Fibroblast of skin of right biceps (primary cell): ENCODE measurements around the gene SHMT2.

Experiments
- DNase-seq: peaks from one replicate; pipeline ENCODE4 v3.0.0-alpha.2; 2013

Gene SHMT2

DNA sequence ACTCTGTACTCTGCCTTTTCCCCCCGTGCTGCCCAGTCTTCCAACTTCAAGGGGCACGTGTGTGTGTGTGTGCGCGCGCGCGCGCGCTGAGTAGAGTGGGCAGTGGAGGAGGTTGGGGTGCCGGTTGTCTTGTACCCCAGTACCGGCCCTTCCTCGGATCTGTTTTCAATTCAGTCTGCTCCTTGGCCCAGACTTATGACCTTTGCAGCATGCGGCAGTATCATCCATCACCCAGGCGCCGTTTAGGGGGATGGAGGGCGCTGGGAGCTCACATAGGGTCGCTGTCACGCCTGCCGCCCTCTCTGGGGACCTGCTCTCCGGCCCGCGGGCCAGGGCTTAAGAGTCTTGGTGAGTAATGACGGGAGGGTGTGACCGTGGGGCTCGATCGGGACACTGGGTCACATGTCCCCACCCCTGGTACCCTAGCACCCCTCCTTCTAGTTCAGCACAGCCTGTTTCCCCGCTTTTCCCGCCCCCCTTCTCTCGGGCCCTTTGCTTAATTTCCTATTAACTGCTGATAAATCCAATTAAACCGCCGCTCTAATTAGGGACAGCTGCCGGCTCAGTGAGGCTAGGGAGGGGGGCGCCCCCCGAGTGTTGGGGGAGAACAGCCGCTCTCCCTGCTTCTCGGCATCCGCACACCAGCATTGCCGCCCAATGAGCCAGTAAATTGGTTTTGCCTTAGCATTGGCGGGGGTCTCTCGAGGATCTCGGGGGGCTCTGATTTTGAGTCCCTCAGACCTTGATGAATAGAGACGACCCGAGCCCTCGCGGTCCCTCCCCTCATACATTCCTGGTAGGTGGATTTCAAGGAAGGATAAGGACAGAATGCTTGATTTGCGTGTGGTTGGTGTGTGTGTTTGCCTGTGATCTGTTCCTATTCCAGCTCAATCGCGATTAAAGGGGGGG is 12.1 kb downstream of the SHMT2 start:
- no peak for DNase-seq

- no peak for DNase-seq
Measured at GRCh38 chr12:57242329-57242690, 12.8 kb downstream of the SHMT2 start.

DNA sequence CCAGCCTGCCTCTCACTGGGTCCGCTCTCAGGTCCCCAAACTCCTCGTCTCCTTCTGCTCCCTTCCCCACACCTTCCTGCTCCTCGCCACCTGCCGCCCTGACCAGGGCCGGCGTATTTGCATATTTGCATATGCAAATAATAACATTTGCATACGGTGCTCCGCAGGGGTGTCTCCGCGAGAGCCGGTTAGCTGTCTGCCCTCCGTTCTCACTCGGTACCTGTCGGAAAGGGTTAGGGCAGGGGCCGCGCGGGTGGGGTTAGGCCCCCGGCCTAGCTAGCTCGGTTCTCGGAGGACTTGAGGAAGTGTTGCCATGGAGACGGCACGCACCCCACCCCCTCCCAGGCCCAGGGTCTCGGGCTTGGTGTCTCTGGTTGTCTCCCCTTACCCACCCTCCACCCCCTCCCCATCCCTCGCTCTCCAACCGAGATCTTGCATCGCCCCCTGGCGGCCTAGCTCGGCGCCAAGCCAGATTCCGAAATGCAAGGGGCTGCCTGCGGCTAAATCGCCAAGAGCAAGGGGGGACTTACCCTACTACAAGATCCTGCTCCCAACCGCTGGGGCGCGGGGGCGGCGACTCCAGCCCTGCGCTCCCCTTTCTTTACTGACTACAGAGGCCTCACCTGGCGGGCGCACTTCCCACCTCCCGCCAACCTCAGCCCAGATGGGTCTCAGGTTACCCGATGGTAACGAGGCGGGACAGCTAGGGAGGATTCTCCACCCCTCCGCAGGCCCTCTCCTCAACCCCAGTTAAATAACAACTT is 13.4 kb downstream of the SHMT2 start:
- peak; percentile 56 for DNase-seq

GRCh38 chr12:57243521-57244311 is 14.2 kb downstream of the SHMT2 start:
- DNase-seq: peak; percentile 73

DNA sequence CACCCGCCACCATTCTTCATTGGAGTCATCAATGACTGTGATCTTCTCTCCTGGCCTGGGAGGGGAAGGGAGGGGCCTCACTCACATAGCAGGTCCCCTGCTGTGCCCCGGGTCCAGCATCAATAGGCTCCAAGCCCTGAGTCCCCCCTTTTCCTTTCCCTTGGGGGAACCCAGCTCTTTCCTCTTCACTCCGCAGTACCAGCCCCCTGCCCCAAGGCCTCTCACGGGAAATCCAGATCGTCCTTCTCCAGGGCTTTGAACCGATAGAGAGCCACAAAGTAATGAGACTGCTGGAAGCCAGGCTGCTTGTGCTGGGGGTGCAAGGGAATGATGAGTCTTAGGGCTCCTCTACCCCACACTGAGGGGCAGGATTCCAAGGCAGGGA is 14.8 kb downstream of the SHMT2 start:
- DNase-seq: no peak

- no peak for DNase-seq
Measured at GRCh38 chr12:57247041-57247440, 17.5 kb downstream of the SHMT2 start.

- DNase-seq: no peak
Measured at GRCh38 chr12:57248934-57249742, 19.6 kb downstream of the SHMT2 start.

DNA sequence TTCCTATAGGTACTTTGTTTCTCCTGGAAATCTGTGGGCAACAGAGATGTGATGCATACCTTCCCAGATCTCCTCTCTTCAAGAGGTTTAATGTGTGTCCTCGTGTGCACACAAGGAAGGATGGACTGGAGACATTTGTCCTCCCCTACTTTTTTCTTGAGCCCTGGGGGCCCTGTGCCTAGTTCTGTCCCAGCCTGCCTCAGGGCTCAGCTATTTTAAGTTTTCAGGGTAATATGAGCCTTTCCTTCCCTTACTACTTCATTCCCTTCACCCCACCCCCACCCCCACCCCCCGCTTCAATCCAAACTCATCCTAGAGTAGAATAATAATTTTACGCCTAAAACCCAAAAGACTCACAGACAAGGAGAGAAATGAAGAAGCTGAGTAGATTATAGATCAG is 21.0 kb downstream of the SHMT2 start:
- DNase-seq: no peak

- DNase-seq: no peak
Measured at GRCh38 chr12:57250956-57251355, 21.4 kb downstream of the SHMT2 start, which contains the start of gene STAC3. STAC3 (minus strand) TSS chr12:57251187; CDS start chr12:57249636, 1,551 bp downstream.

- no peak for DNase-seq
Measured at GRCh38 chr12:57254506-57255280, 25.2 kb downstream of the SHMT2 start.

DNA sequence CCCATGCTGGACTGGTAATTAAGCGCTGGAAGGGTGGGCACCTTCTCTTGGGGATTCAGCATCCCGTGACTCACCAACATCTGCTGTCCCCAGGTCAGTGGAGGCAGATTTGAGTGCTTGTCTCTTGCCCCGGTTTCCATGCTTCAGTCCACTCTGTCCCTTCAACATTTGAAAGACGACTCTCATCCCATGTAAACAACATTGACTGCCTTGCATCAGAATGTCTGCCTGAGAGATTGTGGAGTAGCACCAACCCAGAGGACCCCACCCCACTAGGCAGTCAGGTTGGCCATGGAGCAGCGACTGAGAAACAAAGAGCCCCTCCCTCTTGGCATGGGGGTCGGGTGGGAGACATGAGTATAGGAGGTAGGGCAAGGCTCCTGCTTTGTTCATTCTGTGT is 26.4 kb downstream of the SHMT2 start:
- DNase-seq: no peak

DNA sequence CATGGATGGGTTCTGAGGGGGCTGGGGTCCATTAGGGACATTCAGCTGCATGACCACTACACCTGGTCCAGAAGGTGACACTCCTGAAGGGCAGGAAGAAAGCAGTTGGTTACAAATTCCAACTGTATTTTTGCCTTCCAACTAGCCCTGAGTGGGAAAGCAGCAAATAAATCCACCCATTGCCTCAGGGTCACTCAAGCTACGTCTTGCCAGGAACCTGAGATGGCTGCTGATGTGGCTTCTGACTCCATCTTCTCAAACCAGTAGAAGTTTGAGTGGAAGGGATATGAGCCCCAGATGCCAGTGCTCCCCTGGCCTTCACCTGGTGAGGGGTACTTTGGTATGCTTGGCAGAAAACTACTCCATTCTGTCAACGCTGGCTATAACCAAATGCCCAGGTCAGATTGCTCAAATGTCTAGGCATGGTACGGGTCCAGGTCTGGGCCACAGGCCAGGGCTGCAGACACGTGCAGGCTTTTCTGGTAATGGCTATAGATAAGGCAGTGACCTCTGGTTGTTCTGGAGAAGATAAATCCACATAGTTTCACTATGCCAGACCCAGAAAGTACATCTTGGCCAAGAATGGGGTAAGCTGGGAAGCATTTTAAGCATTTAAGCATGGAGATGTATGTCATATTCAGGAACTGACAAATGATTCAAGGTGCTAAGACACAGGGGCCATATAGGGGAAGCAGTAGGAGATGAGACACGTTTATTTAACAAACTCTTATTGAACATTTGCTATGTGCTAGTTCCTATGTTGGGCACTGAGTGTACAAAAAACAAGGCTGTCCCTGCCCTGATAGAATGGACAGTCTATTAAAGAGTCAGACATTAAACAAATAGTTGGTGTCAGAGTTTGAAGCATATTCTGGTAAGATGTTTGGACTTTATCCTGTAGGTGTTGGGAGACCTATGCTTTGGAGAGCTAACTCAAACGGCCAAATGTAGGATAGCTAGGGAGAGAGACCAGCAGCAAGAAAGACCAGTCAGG is 29.8 kb downstream of the SHMT2 start:
- no peak for DNase-seq

- DNase-seq: no peak
Measured at GRCh38 chr12:57260366-57260765, 30.9 kb downstream of the SHMT2 start.

DNA sequence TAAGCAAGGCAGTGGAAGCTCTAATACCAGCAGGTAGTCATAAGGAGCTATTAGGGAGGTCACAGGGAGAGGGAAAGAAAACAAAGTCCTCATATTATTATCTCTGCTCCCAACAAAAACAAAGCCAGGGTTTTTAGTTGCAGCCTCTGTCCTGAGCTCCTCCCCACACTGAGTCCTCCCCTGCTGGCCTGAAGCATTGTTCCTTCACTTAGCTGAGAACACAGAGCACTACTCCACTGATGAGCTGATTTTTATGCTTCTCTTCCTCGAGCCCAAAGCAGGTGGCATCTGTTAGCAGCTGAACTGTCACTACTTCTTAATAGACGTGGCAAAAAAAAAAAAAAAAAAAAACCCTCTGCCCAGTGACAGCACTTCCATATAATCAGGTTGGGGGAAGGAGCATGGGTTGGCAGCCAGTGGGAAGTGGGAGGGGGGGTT is 31.9 kb downstream of the SHMT2 start:
- no peak for DNase-seq

GRCh38 chr12:57262126-57262822 is 32.8 kb downstream of the SHMT2 start:
- DNase-seq: no peak

DNA sequence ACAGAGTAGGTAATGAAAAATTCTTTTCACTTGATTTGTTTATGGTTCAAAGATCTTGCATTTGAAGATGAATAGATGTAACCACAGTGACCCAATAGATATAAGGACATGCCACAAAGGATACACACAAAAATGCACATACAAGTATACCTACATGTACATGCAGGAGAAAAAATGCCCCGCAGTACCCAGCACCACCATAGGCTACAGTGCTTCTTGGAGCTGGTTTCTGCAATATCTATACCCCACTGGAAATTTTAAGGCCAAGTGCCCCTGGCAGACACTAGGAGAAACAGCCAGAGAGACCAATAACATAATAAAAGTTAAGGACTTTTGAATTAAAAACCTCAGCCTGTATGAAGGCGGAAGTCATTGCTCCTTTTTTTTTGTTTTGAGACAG is 33.6 kb downstream of the SHMT2 start:
- DNase-seq: no peak

GRCh38 chr12:57266681-57267080 is 37.2 kb downstream of the SHMT2 start:
- no peak for DNase-seq

- peak; percentile 49 for DNase-seq
Measured at GRCh38 chr12:57268264-57268663, 38.8 kb downstream of the SHMT2 start.

DNA sequence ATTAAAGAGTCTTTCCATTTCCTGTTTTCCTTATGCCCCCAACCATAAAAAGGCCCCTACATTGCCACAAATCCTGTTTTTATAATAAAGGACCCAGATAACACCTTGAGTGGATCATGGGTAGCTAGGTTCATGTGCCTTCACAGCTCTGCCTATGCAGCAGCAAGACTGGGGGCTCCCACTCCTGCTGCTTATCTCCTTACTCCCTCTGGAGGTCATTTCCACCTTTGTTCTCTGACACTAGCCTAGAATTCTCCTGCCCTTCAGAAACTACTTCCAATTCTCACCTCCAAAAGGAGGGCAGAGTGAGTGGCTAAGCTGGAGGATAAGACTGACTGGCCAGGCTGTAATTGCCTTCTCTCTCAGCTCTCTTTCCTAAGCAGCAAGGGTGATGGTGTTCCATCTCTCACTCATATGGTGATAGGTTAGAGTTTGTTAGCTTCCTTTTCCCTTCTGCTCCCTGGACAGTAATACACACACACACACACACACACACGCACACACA is 41.5 kb downstream of the SHMT2 start:
- no peak for DNase-seq
